Keratinocyte (primary cell): ENCODE results near the gene RANBP17. TPM values are rescaled to one million over a fixed set of nuclear protein-coding genes. Genes with fewer than 3 reads are reported as not detected.

Experiments used
- DNase-seq: peaks from one replicate; pipeline ENCODE4 v3.0.0-alpha.2; 2011; ENCODE audit warnings: low read depth, missing footprints, low spot score
- FAIRE-seq: peaks from 2 replicates; lab custom pipeline; 2011; peaks lifted over from hg19 to GRCh38; lab: Jason Lieb, UNC
- H2AFZ ChIP-seq: 2 replicates; pipeline ENCODE4 v1.6.0; 2012; ENCODE audit warnings: low read length, control low read depth, inconsistent platforms; ENCODE audit not compliant: control insufficient read depth
- H3K27ac ChIP-seq: 2 replicates; pipeline ENCODE4 v1.5.1; 2011; ENCODE audit warnings: low read length; ENCODE audit not compliant: control insufficient read depth, insufficient read depth
- H3K27me3 ChIP-seq: 3 replicates; pipeline ENCODE4 v1.6.0; 2011; ENCODE audit warnings: low read length; ENCODE audit not compliant: control insufficient read depth, insufficient read depth; ENCODE audit errors: extremely low read depth
- H3K36me3 ChIP-seq, 2 experiments: 2 replicates in 1 of 2; 3 replicates in 1 of 2; pipeline ENCODE4 v1.5.1; 2011; ENCODE audit warnings: low read length in 2 of 2, mild to moderate bottlenecking in 1 of 2; ENCODE audit not compliant: control insufficient read depth in 2 of 2, insufficient read depth in 2 of 2; ENCODE audit errors: extremely low read depth in 1 of 2
- H3K4me1 ChIP-seq: 3 replicates; pipeline ENCODE4 v1.5.1; 2011; ENCODE audit warnings: low read length; ENCODE audit not compliant: control insufficient read depth, insufficient read depth; ENCODE audit errors: extremely low read depth
- H3K4me2 ChIP-seq: 3 replicates; pipeline ENCODE4 v1.6.0; 2011; ENCODE audit warnings: low read depth, low read length; ENCODE audit not compliant: control insufficient read depth, insufficient read depth; ENCODE audit errors: extremely low read depth
- H3K4me3 ChIP-seq, 3 experiments: fragments of 200-600 bp in 1 of 3; sonication (generic) in 1 of 3; 2 replicates in 2 of 3; 3 replicates in 1 of 3; pipeline ENCODE4 v1.5.1; 2011 to 2016; ENCODE audit warnings: low read length in 3 of 3, mild to moderate bottlenecking in 3 of 3, control low read depth in 2 of 3, inconsistent platforms in 1 of 3, low read depth in 1 of 3, mixed read lengths in 1 of 3, mixed run types in 1 of 3, moderate library complexity in 1 of 3; ENCODE audit not compliant: control insufficient read depth in 2 of 3, insufficient read depth in 2 of 3; ENCODE audit errors: extremely low read depth in 1 of 3
- H3K79me2 ChIP-seq: 2 replicates; pipeline ENCODE4 v1.6.0; 2012; ENCODE audit warnings: low read length; ENCODE audit not compliant: control insufficient read depth, insufficient read depth
- H3K9ac ChIP-seq: 3 replicates; pipeline ENCODE4 v1.6.0; 2011; ENCODE audit warnings: low read length; ENCODE audit not compliant: control insufficient read depth, insufficient read depth; ENCODE audit errors: extremely low read depth
- H3K9me1 ChIP-seq: 3 replicates; pipeline ENCODE4 v1.6.0; 2011; ENCODE audit warnings: low read length; ENCODE audit not compliant: control insufficient read depth, insufficient read depth; ENCODE audit errors: extremely low read depth
- H3K9me3 ChIP-seq: 2 replicates; pipeline ENCODE4 v1.5.1; 2012; ENCODE audit warnings: low read depth, low read length; ENCODE audit not compliant: control insufficient read depth
- H4K20me1 ChIP-seq: 3 replicates; pipeline ENCODE4 v1.6.0; 2011; ENCODE audit warnings: low read length; ENCODE audit not compliant: control insufficient read depth, insufficient read depth; ENCODE audit errors: extremely low read depth
- EZH2 ChIP-seq: IDR thresholded peaks from one replicate; pipeline ENCODE4 v1.6.1; 2012; ENCODE audit warnings: inconsistent platforms, mild to moderate bottlenecking, low read length, moderate library complexity
- dilution Hi-C: fragments of 300-500 bp; cut with MboI; formaldehyde crosslinking; loops from one replicate; pipeline ENCODE4 v1.7.0; 2020; ENCODE audit warnings: low sequenced_read_pairs; ENCODE audit not compliant: extremely low pct_ligation_motif_present
- polyA plus RNA-seq, 5 experiments: library from polyadenylated mRNA; depleted of rRNA in 3 of 5; stranded (reverse) in 3 of 5; stranded (forward) in 1 of 5; unstranded in 1 of 5; fragments of >200 nt; gene quantifications; 1 replicate in 1 of 5; 2 replicates in 3 of 5; 3 replicates in 1 of 5; pipeline versions ENCODE4 v1.2.1 to v1.2.3, GENCODE V29; 2011 to 2012; ENCODE audit warnings: missing spikeins in 2 of 5, low read depth in 1 of 5, low replicate concordance in 1 of 5
- TF ChIP-seq, protein P1 (sequence below), 3 experiments: IDR thresholded peaks in 1 of 3; conservative IDR thresholded peaks in 1 of 3; optimal IDR thresholded peaks in 1 of 3; 2 replicates in 2 of 3; 3 replicates in 1 of 3; pipeline versions ENCODE3 to v1.5.1; 2011; ENCODE audit warnings: low read length in 3 of 3, mild to moderate bottlenecking in 3 of 3, moderate library complexity in 2 of 3, control low read depth in 1 of 3, inconsistent platforms in 1 of 3; ENCODE audit not compliant: insufficient read depth in 2 of 3; ENCODE audit errors: extremely low read depth in 1 of 3

The RANBP17 gene
- polyA plus RNA-seq, 1 donor (not counting 4 experiments of a cell fraction or from before 2014, with no cell fraction given): 0.97 TPM

DNA sequence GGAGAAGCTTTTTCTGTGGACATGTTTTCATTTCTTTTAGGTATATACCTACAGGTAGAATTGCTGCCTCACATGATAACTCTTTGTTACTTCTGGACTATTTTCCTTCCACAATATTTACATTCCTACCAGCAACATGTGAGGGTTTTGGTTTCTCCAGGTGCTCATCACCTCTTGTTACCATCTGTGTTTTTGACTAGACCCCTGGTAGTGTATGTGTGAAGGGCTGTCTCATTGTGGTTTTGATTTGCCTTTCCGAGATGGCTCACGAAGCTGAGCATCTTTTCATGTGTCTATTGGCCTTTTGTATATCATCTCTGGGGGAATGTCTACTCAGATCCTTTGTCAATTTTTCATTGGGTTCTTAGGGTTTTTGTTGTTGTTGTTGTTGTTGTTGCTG lies 17.2 kb upstream of the RANBP17 start:
- no peaks in the 10 kb centered on the region for H3K9me3 ChIP-seq
- H3K27ac ChIP-seq: no peak overlapping the region
- no peak overlapping the region for H3K4me2 ChIP-seq
- H3K36me3 ChIP-seq: no peaks in the 10 kb centered on the region
- H4K20me1 ChIP-seq: no peaks in the 10 kb centered on the region
- no peaks in the 10 kb centered on the region for H3K4me1 ChIP-seq
- H3K9ac ChIP-seq: no peak overlapping the region
- no peak for FAIRE-seq
- H3K4me3 ChIP-seq: no peak overlapping the region
- H3K79me2 ChIP-seq: no peaks in the 10 kb centered on the region
- H3K9me1 ChIP-seq: no peaks in the 10 kb centered on the region
- dilution Hi-C loops: no loop called here
- DNase-seq: no peak
- no peaks in the 10 kb centered on the region for H3K27me3 ChIP-seq
- H2AFZ ChIP-seq: no peak overlapping the region
- TF ChIP-seq, protein P1, sequence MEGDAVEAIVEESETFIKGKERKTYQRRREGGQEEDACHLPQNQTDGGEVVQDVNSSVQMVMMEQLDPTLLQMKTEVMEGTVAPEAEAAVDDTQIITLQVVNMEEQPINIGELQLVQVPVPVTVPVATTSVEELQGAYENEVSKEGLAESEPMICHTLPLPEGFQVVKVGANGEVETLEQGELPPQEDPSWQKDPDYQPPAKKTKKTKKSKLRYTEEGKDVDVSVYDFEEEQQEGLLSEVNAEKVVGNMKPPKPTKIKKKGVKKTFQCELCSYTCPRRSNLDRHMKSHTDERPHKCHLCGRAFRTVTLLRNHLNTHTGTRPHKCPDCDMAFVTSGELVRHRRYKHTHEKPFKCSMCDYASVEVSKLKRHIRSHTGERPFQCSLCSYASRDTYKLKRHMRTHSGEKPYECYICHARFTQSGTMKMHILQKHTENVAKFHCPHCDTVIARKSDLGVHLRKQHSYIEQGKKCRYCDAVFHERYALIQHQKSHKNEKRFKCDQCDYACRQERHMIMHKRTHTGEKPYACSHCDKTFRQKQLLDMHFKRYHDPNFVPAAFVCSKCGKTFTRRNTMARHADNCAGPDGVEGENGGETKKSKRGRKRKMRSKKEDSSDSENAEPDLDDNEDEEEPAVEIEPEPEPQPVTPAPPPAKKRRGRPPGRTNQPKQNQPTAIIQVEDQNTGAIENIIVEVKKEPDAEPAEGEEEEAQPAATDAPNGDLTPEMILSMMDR (optimal IDR thresholded peaks at IDR 0.05 in 1 of 3, IDR thresholded peaks at IDR 0.05 in 1 of 3, conservative IDR thresholded peaks at IDR 0.05 in 1 of 3; ENCODE audit: extremely low read depth in 1 of 3, insufficient read depth in 2 of 3, low read length in 3 of 3): no peak
- no peak for TF ChIP-seq EZH2

DNA sequence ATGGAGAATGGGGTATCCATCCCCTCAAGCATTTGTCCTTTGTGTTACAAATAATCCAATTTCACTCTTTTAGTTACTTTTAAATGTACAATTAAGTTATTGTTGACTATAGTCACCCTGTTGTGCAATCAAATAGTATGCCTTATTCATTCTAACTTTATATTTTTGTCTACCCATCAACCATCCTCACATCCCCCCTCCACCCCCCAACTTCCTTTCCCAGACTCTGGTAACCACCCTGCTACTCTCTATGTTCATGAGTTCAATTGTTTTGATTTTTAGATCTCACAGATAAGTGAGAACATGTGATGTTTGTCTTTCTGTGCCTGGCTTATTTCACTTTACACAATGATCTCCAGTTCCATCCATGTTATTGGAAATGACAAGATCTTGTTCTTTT lies 15.4 kb upstream of the RANBP17 start:
- no peaks in the 10 kb centered on the region for H4K20me1 ChIP-seq
- dilution Hi-C loops: no loop called here
- no peak overlapping the region for H3K9ac ChIP-seq
- no peak overlapping the region for H3K27ac ChIP-seq
- no peaks in the 10 kb centered on the region for H3K27me3 ChIP-seq
- no peaks in the 10 kb centered on the region for H3K36me3 ChIP-seq
- H3K79me2 ChIP-seq: no peaks in the 10 kb centered on the region
- H3K4me1 ChIP-seq: no peaks in the 10 kb centered on the region
- no peaks in the 10 kb centered on the region for H3K9me3 ChIP-seq
- DNase-seq (no peak), FAIRE-seq (no peak)
- TF ChIP-seq EZH2: no peak
- TF ChIP-seq, protein P1 (optimal IDR thresholded peaks at IDR 0.05 in 1 of 3, IDR thresholded peaks at IDR 0.05 in 1 of 3, conservative IDR thresholded peaks at IDR 0.05 in 1 of 3; ENCODE audit: extremely low read depth in 1 of 3, insufficient read depth in 2 of 3, low read length in 3 of 3): no peak
- H2AFZ ChIP-seq: no peak overlapping the region
- no peak overlapping the region for H3K4me3 ChIP-seq
- no peaks in the 10 kb centered on the region for H3K9me1 ChIP-seq
- H3K4me2 ChIP-seq: no peak overlapping the region
